Ovary (tissue), 9 donors: Measurements from ENCODE around the gene CEP89. TPM values are rescaled to one million over a fixed set of nuclear protein-coding genes. Genes with fewer than 3 reads are reported as not detected.

Experiments
- DNase-seq, 5 donors: peaks; one replicate each; pipeline ENCODE4 v3.0.0-alpha.2; 2019 to 2020
- H3K27ac ChIP-seq, 2 donors: fragments of 200-600 bp; one replicate each; pipeline versions ENCODE4 v1.5.1 to v1.8.0; 2019 to 2022
- H3K27me3 ChIP-seq: fragments of 200-600 bp; one replicate; pipeline ENCODE4 v1.8.0; 2022
- H3K36me3 ChIP-seq: fragments of 200-600 bp; sonication (generic); one replicate; pipeline ENCODE4 v1.5.1; 2019
- H3K4me1 ChIP-seq: one replicate; pipeline ENCODE4 v1.8.1; 2013; ENCODE audit warnings: mild to moderate bottlenecking, moderate library complexity; ENCODE audit not compliant: insufficient read depth
- H3K4me3 ChIP-seq: fragments of 200-600 bp; sonication (generic); one replicate; pipeline ENCODE4 v1.5.1; 2017
- H3K9me3 ChIP-seq, 2 donors: fragments of 200-600 bp in 1 of 2; sonication (generic) in 1 of 2; one replicate each; pipeline versions ENCODE4 v1.5.1 to v1.8.1; 2013 to 2019; ENCODE audit warnings: mild to moderate bottlenecking in 1 of 2, moderate library complexity in 1 of 2
- CTCF ChIP-seq, 3 donors: fragments of 450-650 bp in 2 of 3; fragments of 200-600 bp in 1 of 3; IDR thresholded peaks; one replicate each; pipeline versions ENCODE4 v1.5.1 to v1.8.0; 2016 to 2022; ENCODE audit warnings: antibody characterized with exemption in 3 of 3, mild to moderate bottlenecking in 1 of 3
- EP300 ChIP-seq: sonication (generic); formaldehyde crosslinking; IDR thresholded peaks from one replicate; pipeline ENCODE4 v1.6.1; 2017; ENCODE audit warnings: antibody characterized with exemption
- POLR2A ChIP-seq: fragments of 450-650 bp; IDR thresholded peaks from one replicate; pipeline ENCODE4 v1.6.1; 2017; ENCODE audit warnings: antibody characterized with exemption, mild to moderate bottlenecking, moderate library complexity
- WGBS, 3 donors: extraction: QIAGEN DNeasy Blood & Tissue Kit in 1 of 3; methylation state at CpG; one replicate each; pipeline versions ENCODE4 v1.1.5 to v1.1.7; 2013 to 2017; 5-methylcytosine and 5-hydroxymethylcytosine counted together
- intact Hi-C, 4 donors: fragments of 100-400 bp; cut with DNase I; formaldehyde crosslinking; loops; one replicate each; pipeline versions ENCODE4 v1.11.0 to v1.15.1; 2022 to 2023
- polyA plus RNA-seq, 2 donors: library from polyadenylated mRNA; stranded (reverse); fragments of 200-250 nt in 1 of 2; fragments of 350-450 nt in 1 of 2; fragmentation: Illumina TruSeq in 1 of 2; extraction: RNeasy Lipid Tissue Mini Kit (QIAGEN cat#74804) in 1 of 2; gene quantifications; one replicate each; pipeline ENCODE4 v1.2.3, GENCODE V29; 2013 to 2014
- total RNA-seq, 7 donors: library from RNA; depleted of rRNA in 2 of 7; stranded (reverse); fragments of >200 nt in 2 of 7; fragmentation: NEBNext Ultra II Directional in 3 of 7; extraction: Animal tissue kit (Norgen Biotek cat#: 25700) in 3 of 7; gene quantifications; one replicate each; pipeline versions ENCODE4 v1.1.0 to v1.2.4, GENCODE V29; 2016 to 2023
- donor health status: DM: no; HTN: no; CAD: no; lungs with moderate emphysema.
- donor health status: DM: no; HTN: no; CAD: no.
- donor health status: Bipolar disorder and iron deficiency.
- donor health status: DM: yes; HTN: yes; CAD: no.
- donor health status: DM: no; HTN: no; CAD: no.
- donor health status: DM: yes; HTN: yes; CAD: no.

The CEP89 gene
- total and polyA plus RNA-seq, 9 donors: 13.0 to 28.3 (median 23.1) TPM

- 78 to 87% (median 83%) methylated on average over 18 of the region's 18 CpGs for WGBS, 3 donors
- TF ChIP-seq EP300 (no peak), POLR2A (no peak), CTCF (IDR thresholded peaks at IDR 0.05) (no peak)
- no peaks in the 10 kb centered on the region for H3K27me3 ChIP-seq
- H3K36me3 ChIP-seq: no peaks in the 10 kb centered on the region
- intact Hi-C loops: no loop called here
- H3K4me3 ChIP-seq: no peak overlapping the region
- no peaks in the 10 kb centered on the region for H3K9me3 ChIP-seq
- DNase-seq: no peak
- no peaks in the 10 kb centered on the region for H3K4me1 ChIP-seq
- H3K27ac ChIP-seq: no peak overlapping the region
These were observed 98.4 kb downstream of the CEP89 start for GRCh38 chr19:32873247-32873959.

- TF ChIP-seq POLR2A: no peak
- no peaks in the 10 kb centered on the region for H3K27me3 ChIP-seq
- H3K36me3 ChIP-seq: no peaks in the 10 kb centered on the region
- no peaks in the 10 kb centered on the region for H3K9me3 ChIP-seq
- H3K27ac ChIP-seq: no peak overlapping the region
- H3K4me1 ChIP-seq: no peaks in the 10 kb centered on the region
- 84 to 86% (median 84%) methylated on average over 3 of the region's 3 CpGs for WGBS, 3 donors
- H3K4me3 ChIP-seq: no peak overlapping the region
- intact Hi-C loops: no loop called here
- DNase-seq: no peak
These were observed 99.4 kb downstream of the CEP89 start for GRCh38 chr19:32872391-32872790.

- no peak overlapping the region for H3K27ac ChIP-seq
- TF ChIP-seq EP300 (no peak), CTCF (IDR thresholded peaks at IDR 0.05) (no peak), POLR2A (no peak)
- H3K4me1 ChIP-seq: no peaks in the 10 kb centered on the region
- WGBS, 3 donors: 58 to 77% (median 62%) methylated on average over 12 of the region's 12 CpGs
- no peaks in the 10 kb centered on the region for H3K9me3 ChIP-seq
- no peaks in the 10 kb centered on the region for H3K36me3 ChIP-seq
- intact Hi-C loops: no loop called here
- H3K4me3 ChIP-seq: no peak overlapping the region
- no peak for DNase-seq
- no peaks in the 10 kb centered on the region for H3K27me3 ChIP-seq
These were observed 100.7 kb downstream of the CEP89 start for GRCh38 chr19:32870981-32871451.

GRCh38 chr19:32869966-32870573 lies 101.7 kb downstream of the CEP89 start:
- 56 to 62% (median 56%) methylated on average over 18 of the region's 18 CpGs for WGBS, 3 donors
- no peak overlapping the region for H3K4me3 ChIP-seq
- no peaks in the 10 kb centered on the region for H3K27me3 ChIP-seq
- H3K36me3 ChIP-seq: no peaks in the 10 kb centered on the region
- H3K4me1 ChIP-seq: no peaks in the 10 kb centered on the region
- intact Hi-C loops: no loop called here
- no peak for TF ChIP-seq POLR2A
- no peak for TF ChIP-seq CTCF (IDR thresholded peaks at IDR 0.05)
- TF ChIP-seq EP300: no peak
- no peaks in the 10 kb centered on the region for H3K9me3 ChIP-seq
- DNase-seq: no peak
- H3K27ac ChIP-seq: no peak overlapping the region

- no peak for DNase-seq
- H3K36me3 ChIP-seq: no peaks in the 10 kb centered on the region
- no peaks in the 10 kb centered on the region for H3K9me3 ChIP-seq
- intact Hi-C loops: no loop called here
- 64 to 70% (median 66%) methylated on average over 14 of the region's 14 CpGs for WGBS, 3 donors
- no peak within 1 kb of the TSS for H3K4me3 ChIP-seq
- no peak within 1 kb of the TSS for H3K27ac ChIP-seq
- no peak for TF ChIP-seq CTCF (IDR thresholded peaks at IDR 0.05)
- no peak for TF ChIP-seq POLR2A
- no peak for TF ChIP-seq EP300
- H3K27me3 ChIP-seq: no peaks in the 10 kb centered on the region
- no peaks in the 10 kb centered on the region for H3K4me1 ChIP-seq
These were observed 102.3 kb downstream of the CEP89 start, which contains the start of gene SLC7A9 for GRCh38 chr19:32869369-32869965. SLC7A9 (minus strand) TSS chr19:32869767; CDS start chr19:32868534, 1,233 bp downstream.
